Activated naive CD8-positive, alpha-beta T cell treated with anti-CD3 and anti-CD28 coated beads for 36 hours (primary cell): ENCODE data around the gene NUDT8. TPM values are rescaled to one million over a fixed set of nuclear protein-coding genes. Genes with fewer than 3 reads are reported as not detected.
"Not testable (repeated sequence)": the region's sequence is repeated elsewhere in the genome, so short reads cannot be mapped to it uniquely, and the experiment has no call there.

ENCODE experiments used
- DNase-seq: peaks from one replicate; pipeline ENCODE4 v3.0.0; 2021
- H3K27ac Mint-ChIP-seq: one replicate; pipeline ENCODE4 v1.8.0; 2022; ENCODE audit warnings: mild to moderate bottlenecking, moderate library complexity, mixed read lengths
- H3K27me3 Mint-ChIP-seq: one replicate; pipeline ENCODE4 v1.8.0; 2022; ENCODE audit warnings: mild to moderate bottlenecking, mixed read lengths
- H3K36me3 Mint-ChIP-seq: one replicate; pipeline ENCODE4 v1.8.0; 2021; ENCODE audit warnings: mild to moderate bottlenecking, mixed read lengths
- H3K4me1 Mint-ChIP-seq: one replicate; pipeline ENCODE4 v1.8.0; 2021; ENCODE audit warnings: mixed read lengths
- H3K4me3 Mint-ChIP-seq: one replicate; pipeline ENCODE4 v1.8.0; 2022; ENCODE audit warnings: mild to moderate bottlenecking, moderate library complexity, mixed read lengths
- H3K9me3 Mint-ChIP-seq: one replicate; pipeline ENCODE4 v1.8.0; 2022; ENCODE audit warnings: mixed read lengths
- total RNA-seq, 2 experiments: library from RNA; stranded (reverse); gene quantifications; one replicate each; pipeline ENCODE4 v1.2.3, GENCODE V29; 2021

Gene NUDT8
- total RNA-seq, 2 experiments from 2014 or later, result 30.2 to 31.0 TPM

DNA sequence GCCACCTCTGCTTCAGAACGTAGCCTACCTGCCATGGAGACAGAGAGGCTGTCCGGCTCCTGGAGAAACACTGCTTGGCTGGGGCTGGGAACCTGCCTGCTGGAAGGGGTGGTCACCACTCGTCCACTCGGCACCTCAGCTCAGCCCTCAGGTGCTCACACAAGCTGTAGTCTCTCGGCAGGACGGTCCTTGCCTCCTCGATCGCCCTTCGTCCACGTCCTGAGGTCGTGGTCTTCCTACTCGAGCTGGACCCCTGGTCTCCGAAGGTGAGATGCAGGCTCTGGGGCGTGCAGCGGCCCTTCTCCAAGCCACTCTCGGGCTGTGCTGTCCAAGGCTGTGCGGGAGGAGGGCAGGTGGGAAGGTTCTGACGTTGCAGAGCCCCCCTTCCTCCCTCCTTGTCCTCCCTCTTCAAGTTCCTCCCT, 9.7 kb upstream of the NUDT8 start, which contains the start of gene TBX10:
TSS of gene TBX10 (minus strand) at position 326 of the 422 bp plus-strand sequence. CDS start at position 35, 291 bp downstream.
- no peak for DNase-seq
- Mint-ChIP-seq H3K9me3 (no peaks in the 10 kb centered on the region), H3K4me3 (no peak within 1 kb of the TSS), H3K27me3 (no peaks in the 10 kb centered on the region), H3K36me3 (no peaks in the 10 kb centered on the region), H3K27ac (no peak within 1 kb of the TSS), H3K4me1 (peaks cover 6% of the 10 kb centered on the region)

DNA sequence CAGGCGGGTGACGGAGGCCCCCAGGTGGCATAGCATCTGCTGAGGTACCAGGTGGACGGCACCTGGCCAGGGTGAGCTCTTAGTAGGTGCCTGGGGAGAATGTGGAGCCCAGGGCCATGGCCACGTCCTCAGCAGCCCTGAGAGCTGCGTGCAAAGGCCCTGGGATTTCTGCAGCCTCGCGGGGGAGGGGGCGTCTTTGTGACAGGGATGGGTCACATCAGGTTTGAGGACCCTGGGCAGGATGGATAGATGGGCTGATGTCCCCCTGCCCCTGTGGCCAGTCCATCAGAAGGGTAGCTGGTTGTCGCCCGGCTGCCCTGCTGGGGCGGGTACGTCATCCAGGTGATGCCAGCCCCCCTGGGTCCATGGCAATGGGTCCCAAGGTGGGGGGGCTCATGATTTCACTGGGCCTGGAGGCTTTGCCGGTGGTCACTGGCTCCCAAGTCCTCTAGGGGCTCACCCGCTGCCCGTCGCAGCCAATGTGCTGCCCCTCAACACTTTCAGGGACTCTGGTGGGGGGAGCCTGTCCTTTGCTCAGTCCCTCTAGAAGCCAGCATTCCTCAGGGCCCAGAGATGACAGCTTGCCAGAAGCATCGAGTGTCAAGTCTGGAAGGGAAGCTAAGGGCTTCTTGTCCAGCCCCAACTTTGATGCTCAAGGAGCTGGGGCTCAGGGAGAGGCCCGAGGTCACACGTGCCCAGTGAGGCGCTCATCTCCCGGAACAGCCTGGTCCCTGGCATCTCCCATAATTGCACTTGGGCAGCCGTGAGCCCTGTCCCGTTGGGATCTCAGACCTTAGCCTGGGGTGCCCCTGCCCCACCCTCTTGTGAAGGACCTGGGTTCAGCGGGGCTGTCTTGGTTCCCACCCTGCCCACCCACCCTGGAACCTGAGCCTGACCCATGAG, 9.0 kb upstream of the NUDT8 start:
- H3K36me3 Mint-ChIP-seq, result no peaks in the 10 kb centered on the region
- H3K4me3 Mint-ChIP-seq, result no peak overlapping the region
- no peaks in the 10 kb centered on the region for H3K9me3 Mint-ChIP-seq
- no peak for DNase-seq
- H3K27ac Mint-ChIP-seq, result no peak overlapping the region
- peaks cover 6% of the 10 kb centered on the region for H3K4me1 Mint-ChIP-seq
- H3K27me3 Mint-ChIP-seq, result no peaks in the 10 kb centered on the region

DNA sequence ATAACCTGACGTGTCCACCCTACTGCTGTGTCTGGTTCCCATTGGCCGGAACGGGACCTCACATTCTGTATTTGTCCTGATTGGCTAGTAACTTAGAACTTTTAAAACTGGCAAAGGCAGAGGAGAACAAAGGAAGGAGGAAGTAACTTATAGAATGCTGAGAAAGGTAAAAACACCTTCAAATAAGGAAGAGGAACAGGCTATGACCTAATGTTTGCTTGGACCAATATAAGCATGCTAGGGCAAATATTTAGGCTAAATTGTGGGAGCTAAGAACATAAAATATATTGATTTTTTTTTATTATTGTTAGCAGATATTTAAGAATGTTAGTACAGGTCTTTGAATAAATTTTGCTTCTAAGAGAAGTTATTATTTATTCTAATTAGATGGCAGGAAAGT, 7.7 kb upstream of the NUDT8 start:
- not testable (repeated sequence) for DNase-seq, H3K36me3 Mint-ChIP-seq, H3K9me3 Mint-ChIP-seq, H3K4me1 Mint-ChIP-seq, H3K27ac Mint-ChIP-seq, H3K27me3 Mint-ChIP-seq, H3K4me3 Mint-ChIP-seq

DNA sequence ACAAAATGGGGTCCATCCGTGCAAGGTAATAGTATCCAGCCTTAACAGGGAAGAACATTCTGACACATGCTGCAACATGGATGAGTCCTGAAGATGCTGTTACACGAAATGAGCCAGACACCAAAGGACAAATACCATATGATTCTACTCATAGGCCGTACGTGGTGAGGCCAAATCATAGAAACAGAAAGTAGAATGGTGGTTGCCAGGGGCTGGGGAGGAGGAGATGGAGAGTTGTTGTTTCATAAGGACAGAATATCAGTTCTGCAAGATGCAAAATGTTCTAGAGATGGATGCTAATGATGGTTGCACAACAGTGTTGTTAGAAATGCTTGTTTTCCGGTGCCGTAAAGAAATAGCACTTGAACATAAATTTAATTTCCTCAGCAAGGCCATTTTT, 7.2 kb upstream of the NUDT8 start:
- DNase-seq, result no peak
- peaks cover 6% of the 10 kb centered on the region for H3K4me1 Mint-ChIP-seq
- H3K27ac Mint-ChIP-seq, result no peak overlapping the region
- no peaks in the 10 kb centered on the region for H3K9me3 Mint-ChIP-seq
- H3K36me3 Mint-ChIP-seq, result no peaks in the 10 kb centered on the region
- H3K4me3 Mint-ChIP-seq, result no peak overlapping the region
- no peaks in the 10 kb centered on the region for H3K27me3 Mint-ChIP-seq

DNA sequence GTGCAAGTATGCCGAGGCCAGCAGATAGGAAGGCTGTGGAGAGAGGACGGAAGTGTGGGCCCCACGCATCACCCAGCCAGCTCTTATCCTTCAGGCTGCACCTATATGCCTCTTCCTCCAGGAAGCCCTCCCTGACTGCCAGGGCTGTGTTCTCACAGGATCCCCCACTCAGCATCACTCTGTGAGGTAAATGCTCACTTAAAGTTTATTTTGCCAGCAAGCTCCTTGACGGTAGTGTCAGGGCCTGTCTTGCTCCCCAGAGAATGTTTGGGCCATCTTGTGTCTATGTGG, 5.4 kb upstream of the NUDT8 start:
- Mint-ChIP-seq H3K27ac (no peak overlapping the region), H3K4me1 (peaks cover 10% of the 10 kb centered on the region), H3K27me3 (no peaks in the 10 kb centered on the region), H3K36me3 (no peaks in the 10 kb centered on the region), H3K9me3 (no peaks in the 10 kb centered on the region), H3K4me3 (no peak overlapping the region)
- no peak for DNase-seq

DNA sequence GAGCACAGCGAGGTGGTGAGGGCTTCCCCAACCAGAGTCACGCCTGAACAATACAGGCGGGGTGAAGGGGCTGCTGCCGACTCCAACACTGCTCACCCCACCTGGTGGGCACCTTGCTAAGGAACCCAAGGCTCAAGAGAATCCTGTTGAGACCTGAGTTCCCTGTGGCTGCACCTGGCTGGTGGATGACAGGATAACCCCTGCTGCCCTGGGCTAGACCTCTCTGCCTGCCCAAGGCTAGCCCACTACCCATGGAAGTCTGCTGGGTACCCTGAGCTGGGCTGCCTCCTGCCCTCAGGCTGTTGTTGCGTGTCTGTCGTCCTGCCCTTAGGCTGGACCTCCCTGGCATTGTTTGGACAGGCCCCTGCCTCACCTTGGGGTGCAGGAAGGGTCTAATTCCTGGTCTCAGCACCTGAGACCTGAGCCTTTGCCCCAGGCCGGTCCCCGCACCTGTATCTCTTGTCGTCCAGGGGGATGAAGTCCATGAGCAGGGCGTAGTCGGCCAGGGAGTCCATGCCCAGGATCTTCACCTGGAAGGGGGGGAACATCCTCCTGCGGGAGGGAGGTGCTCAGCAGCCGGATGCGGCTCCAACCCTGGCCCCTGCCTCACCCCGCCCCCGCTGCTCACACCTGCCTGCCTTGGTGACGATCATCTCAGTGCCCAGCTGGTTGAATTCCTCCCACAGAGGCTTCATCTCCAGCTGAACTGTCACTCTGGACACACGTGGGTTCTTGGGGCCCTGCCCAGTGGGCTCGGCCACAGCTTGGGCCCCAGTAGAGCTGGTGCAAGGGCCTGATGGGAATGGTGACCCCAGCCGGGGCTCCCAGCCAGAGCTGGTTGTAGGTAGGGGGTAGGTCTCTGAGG, 4.9 kb upstream of the NUDT8 start:
- DNase-seq, result no peak
- no peak overlapping the region for H3K4me3 Mint-ChIP-seq
- no peak overlapping the region for H3K27ac Mint-ChIP-seq
- no peaks in the 10 kb centered on the region for H3K27me3 Mint-ChIP-seq
- H3K9me3 Mint-ChIP-seq, result no peaks in the 10 kb centered on the region
- H3K36me3 Mint-ChIP-seq, result no peaks in the 10 kb centered on the region
- peaks cover 8% of the 10 kb centered on the region for H3K4me1 Mint-ChIP-seq

DNA sequence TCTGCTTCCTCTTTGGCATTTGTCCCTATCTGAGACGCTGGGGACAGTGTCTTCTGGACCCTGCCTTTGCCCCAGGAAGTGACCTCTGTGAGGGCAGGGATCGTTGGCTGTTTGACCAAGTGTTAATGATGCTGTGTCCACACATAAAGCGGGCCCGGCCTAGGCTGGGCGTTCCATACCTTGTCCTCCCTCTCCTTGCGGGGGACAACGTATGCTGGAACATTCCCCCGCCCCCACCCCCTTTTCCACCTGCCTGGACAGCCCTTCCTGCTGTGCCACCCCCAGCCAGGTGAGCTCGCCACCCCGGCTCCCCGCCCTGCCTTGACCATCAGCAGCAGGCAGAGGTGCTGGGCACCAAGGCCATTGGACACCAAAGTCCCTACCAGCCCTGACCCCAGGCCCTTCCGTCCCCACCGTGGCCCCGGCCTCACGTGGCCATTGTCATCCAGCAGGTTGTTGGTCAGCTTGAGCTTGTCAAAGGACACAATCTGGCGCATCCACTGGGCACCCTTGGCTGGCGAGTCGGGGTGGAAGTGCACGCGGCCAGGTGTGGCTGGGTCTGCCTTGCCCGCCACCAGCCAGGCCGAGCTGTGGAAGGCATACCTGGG, 4.1 kb upstream of the NUDT8 start:
- Mint-ChIP-seq H3K36me3 (no peaks in the 10 kb centered on the region), H3K9me3 (no peaks in the 10 kb centered on the region), H3K27ac (no peak overlapping the region), H3K4me1 (peaks cover 8% of the 10 kb centered on the region), H3K27me3 (no peaks in the 10 kb centered on the region), H3K4me3 (no peak overlapping the region)
- DNase-seq, result no peak

DNA sequence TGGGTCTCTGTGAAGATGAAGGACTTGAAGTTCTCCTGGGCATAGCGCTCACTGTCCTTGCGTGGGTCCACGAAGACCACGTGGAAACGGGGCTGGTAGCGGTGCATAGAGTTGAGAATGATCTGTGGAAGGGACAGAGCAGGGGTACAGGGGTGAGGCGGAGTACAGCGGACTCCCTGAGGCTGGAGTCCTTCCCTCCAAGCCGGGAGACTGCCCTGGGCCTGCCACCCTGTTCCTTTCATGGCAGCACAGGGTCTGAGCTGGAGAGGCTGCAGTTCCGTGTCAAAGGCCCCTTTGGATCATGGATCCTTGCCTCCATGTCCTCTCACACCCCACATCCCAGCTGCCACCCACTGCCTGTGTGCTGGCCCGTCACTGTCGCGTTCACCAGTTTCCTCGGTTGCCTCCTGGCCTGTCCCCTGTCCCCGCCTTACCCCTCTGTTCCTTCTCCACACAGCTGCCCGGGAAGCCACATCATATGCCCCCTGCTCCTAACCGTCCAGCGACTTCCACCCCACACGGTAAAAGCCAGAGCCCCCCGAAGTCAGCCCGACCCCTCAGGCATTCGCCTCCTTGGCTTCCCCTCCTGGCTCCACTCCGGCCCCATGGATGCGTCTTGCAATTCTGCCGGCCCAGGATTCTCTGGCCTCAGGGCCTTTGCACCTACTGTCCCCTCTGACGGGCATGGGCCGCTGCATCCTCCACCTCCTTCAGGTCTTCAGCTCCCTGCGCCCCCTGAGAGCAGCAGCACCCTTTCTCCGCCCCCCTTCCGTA, 3.4 kb upstream of the NUDT8 start:
- no peaks in the 10 kb centered on the region for H3K36me3 Mint-ChIP-seq
- no peaks in the 10 kb centered on the region for H3K27me3 Mint-ChIP-seq
- no peak overlapping the region for H3K4me3 Mint-ChIP-seq
- no peaks in the 10 kb centered on the region for H3K9me3 Mint-ChIP-seq
- no peak for DNase-seq
- no peak overlapping the region for H3K27ac Mint-ChIP-seq
- H3K4me1 Mint-ChIP-seq, result peaks cover 8% of the 10 kb centered on the region

DNA sequence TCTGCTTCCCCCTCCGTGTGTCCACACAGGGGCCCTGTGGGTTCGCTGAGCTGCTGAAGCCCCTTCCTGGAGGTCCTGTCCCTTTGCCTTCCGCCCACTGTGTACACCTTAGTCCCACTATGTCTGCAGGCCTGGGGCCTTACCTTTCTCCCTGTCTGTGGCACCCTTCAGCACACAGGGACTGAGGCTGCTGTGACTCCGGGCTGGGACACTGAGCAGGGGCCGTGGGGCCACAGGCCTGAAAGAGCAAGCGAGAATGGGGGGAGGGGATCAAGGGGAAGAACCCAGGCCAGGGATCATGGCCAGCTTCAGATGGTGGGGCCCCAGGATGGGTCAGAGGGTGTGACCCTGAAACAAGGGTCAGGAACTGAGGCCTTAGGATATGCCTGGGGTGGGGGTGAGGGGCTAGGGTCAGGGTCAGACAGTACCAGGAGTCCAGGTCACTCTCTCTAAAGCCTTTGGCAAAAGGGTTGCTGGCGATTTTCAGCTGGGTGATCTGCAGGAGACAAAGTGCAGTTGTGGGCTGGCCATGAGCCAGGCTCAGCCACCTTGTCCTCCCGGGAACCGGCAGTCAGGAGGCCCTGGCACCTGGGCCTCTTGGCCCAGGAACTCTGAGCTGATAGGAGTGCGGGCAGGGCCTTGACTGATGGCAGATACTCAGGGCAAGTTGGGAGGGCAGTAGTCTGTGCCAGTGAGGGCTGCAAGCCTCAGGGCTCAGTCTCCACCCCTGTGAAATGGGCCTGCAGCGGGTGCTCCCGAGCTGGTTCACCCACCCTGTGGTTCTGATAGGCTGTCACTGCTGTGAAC, 2.6 kb upstream of the NUDT8 start:
- H3K27ac Mint-ChIP-seq, result no peak overlapping the region
- peak overlapping the region; percentile 9 for H3K4me3 Mint-ChIP-seq
- no peak for DNase-seq

DNA sequence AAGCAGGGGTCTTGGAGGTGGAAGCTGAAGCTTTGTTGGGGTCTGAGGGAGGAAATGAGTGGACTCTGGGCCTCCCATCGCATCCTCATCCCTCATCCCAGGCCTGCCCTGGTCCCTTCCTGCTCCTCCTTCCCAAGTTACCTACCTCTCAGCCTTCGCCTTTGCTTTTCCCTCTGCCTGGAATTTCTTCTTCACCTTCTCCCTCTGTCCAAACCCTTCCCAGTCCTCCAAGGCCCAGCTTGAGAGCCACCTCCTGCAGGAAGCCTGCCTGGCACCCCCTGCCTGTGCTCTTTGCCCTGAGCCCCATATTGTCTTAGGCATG, 2.1 kb upstream of the NUDT8 start:
- Mint-ChIP-seq H3K9me3 (no peaks in the 10 kb centered on the region), H3K36me3 (peaks cover 2% of the 10 kb centered on the region), H3K4me1 (peaks cover 7% of the 10 kb centered on the region), H3K4me3 (peak overlapping the region; percentile 9), H3K27ac (no peak overlapping the region), H3K27me3 (no peaks in the 10 kb centered on the region)
- no peak for DNase-seq

More for the DNA sequence above, 2.6 kb upstream of the NUDT8 start:
- peaks cover 8% of the 10 kb centered on the region for H3K4me1 Mint-ChIP-seq
- H3K27me3 Mint-ChIP-seq, result no peaks in the 10 kb centered on the region
- H3K9me3 Mint-ChIP-seq, result no peaks in the 10 kb centered on the region
- peaks cover 2% of the 10 kb centered on the region for H3K36me3 Mint-ChIP-seq

DNA sequence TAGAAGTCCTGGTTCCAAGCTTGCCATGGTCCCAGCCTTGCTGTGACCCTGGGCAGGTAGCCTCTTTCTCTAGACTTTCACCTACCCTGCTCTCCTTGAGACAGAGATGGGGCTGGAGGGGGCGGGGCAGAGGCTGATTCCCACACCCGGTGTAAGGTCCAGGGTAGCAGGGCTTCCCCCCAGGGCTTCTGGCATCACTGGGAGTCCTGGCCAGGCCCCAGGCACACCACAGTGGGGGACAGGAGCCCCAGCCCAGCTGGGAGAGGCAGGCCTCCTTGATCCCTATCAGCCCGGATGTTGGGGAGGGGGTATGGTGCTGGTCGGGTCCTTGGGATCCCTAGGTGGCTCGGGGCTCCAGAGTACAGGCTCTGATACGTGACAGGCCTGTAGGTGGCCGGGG, 1.7 kb upstream of the NUDT8 start:
- Mint-ChIP-seq H3K27me3 (no peaks in the 10 kb centered on the region), H3K36me3 (peaks cover 2% of the 10 kb centered on the region), H3K4me1 (peaks cover 6% of the 10 kb centered on the region), H3K27ac (no peak overlapping the region), H3K4me3 (no peak overlapping the region), H3K9me3 (no peaks in the 10 kb centered on the region)
- no peak for DNase-seq

DNA sequence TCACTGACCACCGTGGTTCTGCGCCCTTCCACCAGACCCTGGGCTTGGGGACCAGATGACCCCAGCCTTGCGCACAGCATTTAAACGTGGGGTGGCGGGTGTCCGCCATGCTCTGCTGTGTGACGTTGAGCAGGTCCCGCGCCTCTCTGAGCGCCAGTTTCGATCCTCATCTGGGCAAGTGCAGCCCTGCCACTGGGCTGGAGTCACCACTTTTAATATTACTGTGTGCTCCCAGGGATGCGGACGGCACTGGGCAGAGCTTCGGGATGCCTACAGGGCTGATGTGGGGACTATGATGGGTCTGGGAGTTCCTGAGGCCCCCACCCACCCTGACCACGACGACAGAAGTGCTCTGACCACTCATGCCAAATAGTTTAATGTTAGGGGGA, 1.2 kb upstream of the NUDT8 start:
- peak overlapping the region; percentile 86 for H3K4me3 Mint-ChIP-seq
- no peak for DNase-seq

DNA sequence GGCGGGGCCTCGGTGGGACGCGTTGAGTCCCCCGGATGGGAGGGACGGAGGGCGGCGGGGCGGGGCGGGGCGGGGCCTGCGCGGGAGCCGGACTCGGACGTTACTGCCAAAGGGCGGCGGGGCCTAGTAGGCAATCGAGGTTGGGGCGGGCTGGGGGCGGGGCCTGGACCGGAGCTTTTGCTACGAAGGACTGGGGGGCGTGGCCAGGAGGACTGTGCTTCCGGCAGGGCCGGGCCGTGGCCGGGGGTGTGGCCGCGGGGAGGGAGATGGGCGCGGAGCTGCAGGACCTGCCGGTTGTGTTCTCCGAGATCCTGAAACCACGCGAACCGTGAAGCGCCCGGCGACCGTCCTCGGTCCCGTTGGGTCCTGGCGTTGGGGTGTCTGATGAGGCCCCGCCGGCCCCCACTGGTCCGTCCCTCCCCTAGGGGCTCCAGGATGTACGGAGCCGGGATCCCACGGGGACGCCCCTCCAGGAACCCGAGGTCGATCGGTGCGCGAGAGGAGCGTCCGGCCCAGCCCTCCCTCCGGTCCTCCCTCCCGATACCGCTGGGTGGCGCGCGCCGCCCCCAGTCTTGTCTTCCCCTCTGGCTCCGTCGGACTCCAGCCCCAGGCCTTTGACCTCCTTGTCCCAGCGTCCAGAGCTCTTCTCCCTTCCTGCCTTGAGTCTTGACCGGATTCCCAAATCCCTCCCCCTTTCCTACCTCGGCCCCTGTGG, 648 bp upstream of the NUDT8 start:
- Mint-ChIP-seq H3K27me3 (no peaks in the 10 kb centered on the region), H3K9me3 (no peaks in the 10 kb centered on the region)
- DNase-seq, result peak; percentile 97

More for the DNA sequence above, 1.2 kb upstream of the NUDT8 start:
- Mint-ChIP-seq H3K9me3 (no peaks in the 10 kb centered on the region), H3K4me1 (peaks cover 6% of the 10 kb centered on the region), H3K27me3 (no peaks in the 10 kb centered on the region), H3K27ac (peak overlapping the region; percentile 74), H3K36me3 (peaks cover 2% of the 10 kb centered on the region)

More for the DNA sequence above, 648 bp upstream of the NUDT8 start:
- Mint-ChIP-seq H3K36me3 (peaks cover 2% of the 10 kb centered on the region), H3K27ac (peak overlapping the region; percentile 85), H3K4me3 (peak overlapping the region; percentile 86), H3K4me1 (peaks cover 6% of the 10 kb centered on the region)
